ENCODE measurements around the gene GART. TPM values are rescaled to one million over a fixed set of nuclear protein-coding genes. Genes with fewer than 3 reads are reported as not detected.
"Not testable (repeated sequence)": the region's sequence is repeated elsewhere in the genome, so short reads cannot be mapped to it uniquely, and the experiment has no call there.

GART gene
- total RNA-seq, 2 experiments from 2014 or later: 138 to 147 TPM

DNA sequence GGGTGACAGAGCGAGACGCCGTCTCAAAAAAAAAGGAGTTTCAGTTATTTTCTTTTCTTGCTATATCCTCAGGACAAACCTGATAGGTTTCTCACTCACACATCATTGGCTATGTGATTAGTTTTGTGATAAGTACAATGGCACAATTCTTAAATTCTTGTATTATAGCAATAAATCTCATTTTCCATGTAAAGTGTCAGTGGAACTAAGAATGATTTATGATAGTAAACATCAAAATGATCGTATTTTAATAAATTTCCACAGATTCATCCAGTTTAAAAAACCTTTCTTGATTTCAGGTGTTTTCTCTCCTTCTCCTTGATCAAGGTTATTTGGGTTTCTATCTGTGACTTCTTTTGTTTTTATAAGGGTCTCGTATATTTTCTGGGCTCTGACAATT, 53.9 kb downstream of the GART start:
- ChIA-PET POLR2A (no interaction called here), CTCF (no interaction called here)

DNA sequence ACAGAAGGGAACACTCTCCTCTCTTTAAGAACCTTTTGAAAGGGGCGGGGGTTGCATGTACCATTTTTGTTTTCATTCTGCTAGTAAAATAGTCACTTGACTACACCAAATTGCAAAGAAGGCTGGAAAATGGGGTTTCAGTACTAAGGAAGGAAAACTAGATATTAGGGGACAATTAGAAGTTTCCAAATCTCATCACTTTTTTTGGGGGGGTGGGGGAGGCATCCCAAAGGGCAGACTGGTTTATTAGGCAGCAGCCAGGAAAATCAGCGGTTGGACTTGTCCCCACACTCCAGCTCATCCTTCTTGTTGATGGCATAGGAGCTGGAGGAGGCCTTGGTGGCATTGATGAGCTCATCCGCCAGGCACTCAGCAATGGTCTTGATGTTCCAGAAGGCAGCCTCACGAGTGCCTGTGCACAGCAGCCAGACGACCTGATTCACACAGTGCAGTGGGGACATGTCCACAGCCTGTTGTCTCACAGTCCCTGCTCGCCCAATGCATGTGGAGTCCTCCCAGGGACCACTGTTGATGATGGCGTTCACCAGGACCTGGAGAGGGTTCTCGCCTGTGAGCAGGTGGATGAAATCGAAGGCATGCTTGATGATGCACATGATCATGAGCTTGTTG, 60.5 kb downstream of the GART start:
- Mint-ChIP-seq H3K4me1 (ENCODE audit: low read depth) (peaks cover 26% of the 10 kb centered on the region), H3K36me3 (ENCODE audit: low read depth) (peaks cover 6% of the 10 kb centered on the region), H3K9me3 (ENCODE audit: insufficient read depth) (no peaks in the 10 kb centered on the region), H3K4me3 (peak overlapping the region; percentile 93), H3K27me3 (ENCODE audit: low read depth) (peaks cover 2% of the 10 kb centered on the region), H3K27ac (no peak overlapping the region)
- ATAC-seq (no peak), DNase-seq (no peak)
- ChIA-PET POLR2A (interaction anchor here (0.9 to 2.7 kb wide), 4 partner anchors 9 to 156 kb away, joined by 3 to 39 read pairs (median 4); partner anchors contain the start of genes DNAJC28, GART and IFNAR1), CTCF (interaction anchor here (1.0 to 2.3 kb wide), 4 partner anchors 10 to 124 kb away, joined by 3 to 25 read pairs (median 5); partner anchors contain the start of gene DNAJC28)

More for the DNA sequence above, 53.9 kb downstream of the GART start:
- Mint-ChIP-seq H3K9me3 (ENCODE audit: insufficient read depth) (no peaks in the 10 kb centered on the region), H3K27ac (no peak overlapping the region), H3K4me3 (no peak overlapping the region), H3K4me1 (ENCODE audit: low read depth) (peaks cover 10% of the 10 kb centered on the region), H3K36me3 (ENCODE audit: low read depth) (no peaks in the 10 kb centered on the region), H3K27me3 (ENCODE audit: low read depth) (peaks cover 3% of the 10 kb centered on the region)
- ATAC-seq (no peak), DNase-seq (no peak)

DNA sequence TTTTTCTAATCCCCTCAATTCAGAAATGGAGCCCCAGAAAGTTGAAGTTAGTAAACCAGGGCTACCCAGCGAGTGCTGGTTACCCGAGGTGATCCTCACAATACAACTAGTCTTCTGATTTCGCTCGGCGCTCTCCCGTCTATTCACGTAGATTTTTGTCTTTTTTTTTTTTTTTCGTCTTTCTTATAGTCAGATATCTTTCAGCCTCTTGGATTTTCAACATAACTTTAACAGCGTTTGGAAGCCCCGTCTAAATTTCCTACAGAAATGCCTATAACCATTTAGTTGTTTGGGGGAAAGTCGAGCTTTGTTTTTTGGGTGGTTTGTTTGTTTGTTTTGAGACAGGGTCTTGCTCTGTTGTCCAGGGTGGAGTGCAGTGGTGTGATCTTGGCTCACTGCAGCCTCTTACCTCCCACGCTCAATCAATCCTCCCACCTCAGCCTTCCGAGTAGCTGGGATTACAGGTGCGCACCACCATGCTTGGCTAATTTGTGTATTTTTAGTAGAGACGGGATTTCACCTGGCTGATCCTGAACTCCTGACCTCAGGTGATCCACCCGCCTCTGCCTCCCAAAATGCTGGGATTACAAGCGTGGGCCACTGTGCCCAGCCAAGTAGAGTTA, 61.3 kb downstream of the GART start:
- ChIA-PET POLR2A (interaction anchor here (1.1 to 2.7 kb wide), 6 partner anchors 10 to 155 kb away, joined by 3 to 39 read pairs (median 4); partner anchors contain the start of genes DNAJC28, DONSON, GART and IFNAR1), CTCF (interaction anchor here (0.6 to 2.3 kb wide), 11 partner anchors 11 to 709 kb away, joined by 3 to 25 read pairs (median 4); partner anchors contain the start of genes DNAJC28, GART, IFNAR1 and IL10RB)
- no peak for DNase-seq
- no peak for ATAC-seq
- H3K4me1 Mint-ChIP-seq (ENCODE audit: low read depth): peaks cover 26% of the 10 kb centered on the region
- H3K27me3 Mint-ChIP-seq (ENCODE audit: low read depth): peaks cover 2% of the 10 kb centered on the region
- peak overlapping the region; percentile 94 for H3K27ac Mint-ChIP-seq
- peak overlapping the region; percentile 93 for H3K4me3 Mint-ChIP-seq
- no peaks in the 10 kb centered on the region for H3K9me3 Mint-ChIP-seq (ENCODE audit: insufficient read depth)
- H3K36me3 Mint-ChIP-seq (ENCODE audit: low read depth): peaks cover 6% of the 10 kb centered on the region

DNA sequence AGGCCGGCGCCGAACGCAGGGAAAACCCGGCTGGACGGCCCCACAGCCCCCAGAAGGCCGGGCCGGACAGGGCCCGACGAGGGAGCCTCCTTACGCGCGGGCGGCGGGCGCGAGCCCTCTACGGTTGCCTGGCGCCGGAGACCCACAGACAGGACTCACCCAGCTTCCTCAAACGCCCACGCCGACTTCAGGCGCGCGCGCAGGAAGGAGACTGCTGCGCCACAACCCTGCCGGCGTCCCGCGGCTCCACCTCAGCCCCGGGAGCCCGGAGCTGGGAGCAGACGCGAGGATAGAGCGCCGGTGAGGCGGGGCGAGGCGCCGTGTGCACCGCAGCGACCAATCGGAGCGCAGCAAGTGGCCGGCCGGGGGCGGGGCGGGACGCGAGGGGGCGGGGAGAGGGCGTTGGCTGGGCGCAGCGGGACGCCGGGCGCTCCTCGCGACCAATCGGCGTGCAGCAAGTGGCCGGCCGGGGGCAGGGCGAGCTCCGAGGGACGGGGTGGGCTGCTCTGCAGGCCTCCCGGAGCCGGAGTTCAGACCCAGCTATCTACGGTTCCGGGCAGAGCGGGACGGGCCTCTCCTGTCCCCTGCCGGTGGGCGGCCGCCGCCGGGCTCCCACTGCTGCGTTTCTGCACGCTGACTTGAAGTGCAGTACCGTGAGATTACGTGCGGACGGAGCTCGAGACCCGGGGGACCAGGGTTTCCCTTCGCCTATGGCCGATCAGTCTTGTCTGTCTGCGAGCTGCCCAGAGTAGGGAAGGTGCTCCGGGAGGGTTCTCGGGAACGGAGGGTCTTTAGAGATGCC, 62.0 kb downstream of the GART start, which contains the start of gene TMEM50B:
TSS of gene TMEM50B (minus strand) at position 296 of the 802 bp plus-strand sequence. CDS start 11,089 bp downstream, outside the sequence.
- H3K9me3 Mint-ChIP-seq (ENCODE audit: insufficient read depth): no peaks in the 10 kb centered on the region
- peak; percentile 95 for ATAC-seq
- peak within 1 kb of the TSS; percentile 93 for H3K4me3 Mint-ChIP-seq
- peaks cover 26% of the 10 kb centered on the region for H3K4me1 Mint-ChIP-seq (ENCODE audit: low read depth)
- CTCF ChIA-PET: interaction anchor here (0.6 to 2.3 kb wide), 16 partner anchors 12 to 708 kb away, joined by 3 to 25 read pairs (median 4); partner anchors contain the start of genes DNAJC28, GART, IFNAR1 and IL10RB
- peaks cover 6% of the 10 kb centered on the region for H3K36me3 Mint-ChIP-seq (ENCODE audit: low read depth)
- POLR2A ChIA-PET: interaction anchor here (0.6 to 2.7 kb wide), 11 partner anchors 10 to 214 kb away, joined by 3 to 39 read pairs (median 3); partner anchors contain the start of genes DNAJC28, DONSON, GART and IFNAR1
- peak within 1 kb of the TSS; percentile 94 for H3K27ac Mint-ChIP-seq
- peak; percentile 96 for DNase-seq
- peaks cover 2% of the 10 kb centered on the region for H3K27me3 Mint-ChIP-seq (ENCODE audit: low read depth)

DNA sequence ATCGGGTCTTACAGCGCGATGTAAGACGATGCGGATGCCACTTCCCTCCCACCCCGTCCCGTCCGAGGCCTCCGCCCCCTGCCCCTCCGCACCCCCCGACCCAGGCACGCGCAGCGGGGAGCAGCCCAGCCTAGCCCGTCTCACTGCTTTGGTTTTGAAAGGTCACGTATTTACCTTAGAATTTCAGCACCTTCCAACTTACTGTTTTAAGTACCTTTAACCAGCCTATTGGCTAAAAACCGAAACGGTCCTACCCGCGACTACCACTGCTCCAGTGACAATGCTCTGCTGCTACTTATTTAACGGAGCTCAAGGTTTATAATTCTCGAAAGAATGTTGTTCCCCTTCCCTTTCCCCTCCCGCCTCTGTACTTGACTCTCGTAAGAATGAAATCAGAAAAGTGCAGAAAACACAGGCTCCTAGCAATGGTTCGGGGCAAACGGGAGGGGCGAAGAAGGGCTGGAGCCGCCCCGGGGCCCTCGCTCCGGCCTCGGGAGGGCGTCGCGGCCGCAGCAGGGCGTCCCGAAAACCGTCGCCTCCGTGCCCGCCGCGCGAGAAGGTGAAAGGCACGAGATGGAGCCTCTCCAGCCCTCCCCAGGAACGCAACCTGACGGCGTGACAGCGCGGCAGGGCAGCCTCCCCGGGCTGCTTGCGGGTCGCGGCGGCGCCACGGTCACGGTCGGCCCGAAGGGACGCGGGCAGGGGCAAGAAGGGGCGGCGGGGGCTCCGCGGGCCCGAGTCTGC, 62.8 kb downstream of the GART start:
- peaks cover 6% of the 10 kb centered on the region for H3K36me3 Mint-ChIP-seq (ENCODE audit: low read depth)
- ATAC-seq (peak; percentile 29), DNase-seq (peak; percentile 52)
- H3K27ac Mint-ChIP-seq: peak overlapping the region; percentile 79
- H3K9me3 Mint-ChIP-seq (ENCODE audit: insufficient read depth): no peaks in the 10 kb centered on the region
- H3K4me3 Mint-ChIP-seq: peak overlapping the region; percentile 93
- H3K27me3 Mint-ChIP-seq (ENCODE audit: low read depth): peaks cover 2% of the 10 kb centered on the region
- ChIA-PET CTCF (interaction anchor here (0.9 to 2.3 kb wide), 9 partner anchors 13 to 282 kb away, joined by 3 to 25 read pairs (median 4); partner anchors contain the start of genes DNAJC28, GART and SON), POLR2A (interaction anchor here (0.6 to 2.7 kb wide), 10 partner anchors 11 to 213 kb away, joined by 3 to 39 read pairs (median 4); partner anchors contain the start of genes DNAJC28, DONSON, GART and IFNAR1)
- H3K4me1 Mint-ChIP-seq (ENCODE audit: low read depth): peaks cover 26% of the 10 kb centered on the region

DNA sequence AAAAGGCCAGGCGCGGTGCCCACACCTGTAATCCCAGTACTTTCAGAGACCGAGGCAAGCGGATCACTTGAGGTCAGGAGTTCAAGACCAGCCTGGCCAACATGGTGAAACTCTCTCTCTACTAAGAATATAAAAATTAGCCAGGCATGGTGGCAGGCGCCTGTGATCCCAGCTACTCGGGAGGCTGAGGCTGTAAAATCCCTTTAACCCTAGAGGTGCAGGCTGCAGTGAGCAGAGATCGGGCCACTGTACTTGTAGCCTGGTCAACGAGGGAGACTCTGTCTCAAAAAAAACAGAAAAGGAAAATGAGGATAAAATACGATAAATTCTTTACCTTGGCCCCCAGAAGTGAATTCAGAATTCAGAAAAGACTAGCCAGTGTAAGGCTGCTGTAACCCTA, 63.7 kb downstream of the GART start:
- Mint-ChIP-seq H3K27me3 (ENCODE audit: low read depth) (peaks cover 2% of the 10 kb centered on the region), H3K4me3 (peak overlapping the region; percentile 93), H3K4me1 (ENCODE audit: low read depth) (peaks cover 26% of the 10 kb centered on the region), H3K36me3 (ENCODE audit: low read depth) (peaks cover 11% of the 10 kb centered on the region), H3K27ac (peak overlapping the region; percentile 79), H3K9me3 (ENCODE audit: insufficient read depth) (no peaks in the 10 kb centered on the region)
- ATAC-seq (no peak), DNase-seq (no peak)
- CTCF ChIA-PET: interaction anchor here (0.7 kb wide), 1 partner anchor 128 kb away, joined by 3 read pairs; no protein-coding TSS in a partner anchor
- POLR2A ChIA-PET: no interaction called here

DNA sequence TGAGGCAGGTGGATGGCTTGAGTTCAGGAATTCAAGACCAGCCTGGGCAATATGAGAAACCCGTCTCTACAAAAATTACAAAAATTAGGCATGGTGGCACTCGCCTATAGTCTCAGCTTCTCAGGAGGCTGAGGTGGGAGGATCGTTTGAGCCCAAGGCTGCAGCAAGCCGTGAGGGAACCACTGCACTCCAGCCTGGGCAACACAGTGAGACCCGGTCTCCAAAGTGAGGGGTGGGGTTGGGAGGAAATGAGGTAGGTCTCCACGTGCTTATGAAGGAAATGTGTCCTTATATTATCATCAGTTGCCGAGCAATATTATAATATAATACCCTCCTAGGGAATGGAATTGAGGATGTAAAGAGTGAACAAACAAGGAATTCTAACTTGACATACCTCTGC, 64.9 kb downstream of the GART start:
- no peak for DNase-seq
- Mint-ChIP-seq H3K27me3 (ENCODE audit: low read depth) (peaks cover 2% of the 10 kb centered on the region), H3K36me3 (ENCODE audit: low read depth) (peaks cover 11% of the 10 kb centered on the region), H3K4me3 (peak overlapping the region; percentile 4), H3K27ac (no peak overlapping the region), H3K9me3 (ENCODE audit: insufficient read depth) (no peaks in the 10 kb centered on the region), H3K4me1 (ENCODE audit: low read depth) (peaks cover 26% of the 10 kb centered on the region)
- no peak for ATAC-seq
- ChIA-PET POLR2A (interaction anchor here (1.0 kb wide), 1 partner anchor 14 kb away, joined by 4 read pairs; the partner anchor contains the start of gene DNAJC28), CTCF (no interaction called here)

DNA sequence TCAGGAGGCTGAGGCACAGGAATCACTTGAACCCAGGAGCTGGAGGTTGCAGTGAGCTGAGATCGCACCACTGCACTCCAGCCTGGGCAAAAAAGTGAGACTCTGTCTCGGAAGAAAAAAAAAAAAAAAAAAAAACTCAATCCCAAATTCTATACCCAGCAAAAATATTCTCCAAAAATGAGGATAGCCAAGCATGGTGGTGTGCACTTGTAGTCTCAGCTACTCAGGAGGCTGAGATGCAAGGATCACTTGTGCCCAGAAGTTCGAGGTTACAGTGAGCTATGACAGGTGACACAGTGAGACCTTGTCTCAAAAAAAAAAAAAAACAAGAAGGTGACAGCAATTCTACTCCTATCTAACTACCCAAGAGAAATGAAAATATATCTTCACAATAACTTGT, 68.6 kb downstream of the GART start:
- Mint-ChIP-seq H3K36me3 (ENCODE audit: low read depth) (peaks cover 12% of the 10 kb centered on the region), H3K9me3 (ENCODE audit: insufficient read depth) (no peaks in the 10 kb centered on the region), H3K27me3 (ENCODE audit: low read depth) (no peaks in the 10 kb centered on the region), H3K4me3 (no peak overlapping the region), H3K27ac (no peak overlapping the region), H3K4me1 (ENCODE audit: low read depth) (peaks cover 10% of the 10 kb centered on the region)
- ChIA-PET POLR2A (no interaction called here), CTCF (no interaction called here)
- no peak for DNase-seq
- ATAC-seq: no peak

DNA sequence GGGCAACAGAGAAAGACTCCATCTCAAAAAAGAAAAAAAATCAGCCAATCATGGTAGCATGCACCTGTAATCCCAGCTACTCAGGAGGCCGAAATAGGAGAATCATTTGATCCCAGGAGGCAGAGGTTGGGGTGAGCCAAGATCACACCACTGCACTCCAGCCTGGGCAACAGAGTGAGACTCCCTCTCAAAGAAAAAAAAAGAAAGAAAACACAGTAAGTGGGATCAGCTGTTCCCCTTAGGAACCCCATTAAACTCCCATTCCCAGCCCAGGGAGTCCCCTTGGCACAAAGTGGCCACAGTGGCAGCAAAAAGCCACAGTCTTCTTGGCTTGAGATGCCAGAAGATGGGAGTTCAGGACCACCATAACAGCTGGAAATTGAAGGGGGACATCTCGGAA, 71.2 kb downstream of the GART start:
- Mint-ChIP-seq H3K9me3 (ENCODE audit: insufficient read depth) (no peaks in the 10 kb centered on the region), H3K27me3 (ENCODE audit: low read depth) (no peaks in the 10 kb centered on the region), H3K4me3 (no peak overlapping the region), H3K36me3 (ENCODE audit: low read depth) (peaks cover 11% of the 10 kb centered on the region), H3K27ac (no peak overlapping the region), H3K4me1 (ENCODE audit: low read depth) (no peaks in the 10 kb centered on the region)
- POLR2A ChIA-PET: interaction anchor here (1.4 kb wide), 1 partner anchor 12 kb away, joined by 3 read pairs; no protein-coding TSS in a partner anchor
- DNase-seq (no peak), ATAC-seq (no peak)
- CTCF ChIA-PET: no interaction called here

DNA sequence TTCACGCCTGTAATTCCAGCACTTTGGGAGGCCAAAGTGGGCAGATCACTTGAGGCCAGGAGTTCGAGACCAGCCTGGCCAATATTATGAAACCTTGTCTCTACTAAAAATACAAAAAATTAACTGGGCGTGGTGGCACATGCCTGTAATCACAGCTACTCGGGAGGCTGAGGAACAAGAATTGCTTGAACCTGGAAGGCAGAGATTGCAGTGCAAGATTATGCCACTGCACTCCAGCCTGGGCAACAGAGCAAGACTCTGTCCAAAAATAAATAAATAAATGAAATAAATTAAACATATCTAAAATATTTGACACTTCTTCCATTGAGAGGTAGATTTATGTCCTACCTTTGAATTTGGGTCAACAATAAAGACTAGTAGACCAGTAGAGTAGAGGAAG, 72.7 kb downstream of the GART start:
- CTCF ChIA-PET: interaction anchor here (0.6 to 1.6 kb wide), 3 partner anchors 24 to 530 kb away, joined by 3 to 4 read pairs (median 4); no protein-coding TSS in a partner anchor
- POLR2A ChIA-PET: interaction anchor here (0.8 kb wide), 1 partner anchor 12 kb away, joined by 3 read pairs; no protein-coding TSS in a partner anchor
- not testable (repeated sequence) for H3K27me3 Mint-ChIP-seq (ENCODE audit: low read depth)

More for the DNA sequence above, 72.7 kb downstream of the GART start:
- not testable (repeated sequence) for H3K4me3 Mint-ChIP-seq; ATAC-seq; H3K4me1 Mint-ChIP-seq (ENCODE audit: low read depth); H3K9me3 Mint-ChIP-seq (ENCODE audit: insufficient read depth); H3K27ac Mint-ChIP-seq; DNase-seq
- H3K36me3 Mint-ChIP-seq (ENCODE audit: low read depth): peaks cover 15% of the 10 kb centered on the region
